Kidney (tissue), 14 donors: ENCODE results near the gene MRTFB. TPM values are rescaled to one million over a fixed set of nuclear protein-coding genes. Genes with fewer than 3 reads are reported as not detected.
"Not testable (repeated sequence)": the region's sequence is repeated elsewhere in the genome, so short reads cannot be mapped to it uniquely, and the experiment has no call there.

Experiments used
- DNase-seq, 5 donors: peaks; one replicate each; pipeline ENCODE4 v3.0.0-alpha.2; 2013 to 2020
- FAIRE-seq: peaks from 2 replicates; lab custom pipeline; 2012; peaks lifted over from hg19 to GRCh38; lab: Jason Lieb, UNC
- H3K27ac ChIP-seq, 2 donors: one replicate each; pipeline ENCODE4 v1.7.0; 2013; ENCODE audit warnings: low read depth in 2 of 2, low read length in 2 of 2, inconsistent platforms in 1 of 2
- H3K27me3 ChIP-seq: one replicate; pipeline ENCODE4 v1.7.1; 2013; ENCODE audit warnings: low read length, inconsistent platforms; ENCODE audit not compliant: control insufficient read depth, insufficient read depth
- H3K36me3 ChIP-seq, 3 donors: one replicate each; pipeline versions ENCODE4 v1.7.0 to v1.7.1; 2013; ENCODE audit warnings: low read length in 3 of 3, control low read depth in 1 of 3, inconsistent platforms in 1 of 3; ENCODE audit not compliant: insufficient read depth in 3 of 3, control insufficient read depth in 2 of 3
- H3K4me1 ChIP-seq, 3 donors: one replicate each; pipeline versions ENCODE4 v1.7.0 to v1.7.1; 2013; ENCODE audit warnings: low read length in 3 of 3, inconsistent platforms in 1 of 3, low read depth in 1 of 3; ENCODE audit not compliant: control insufficient read depth in 2 of 3, insufficient read depth in 2 of 3
- H3K4me3 ChIP-seq, 3 donors: one replicate each; pipeline versions ENCODE4 v1.7.0 to v1.8.1; 2013; ENCODE audit warnings: low read length in 3 of 3, control low read depth in 1 of 3, inconsistent platforms in 1 of 3
- H3K9ac ChIP-seq, 3 donors: one replicate each; pipeline versions ENCODE4 v1.7.0 to v1.7.1; 2013; ENCODE audit warnings: low read length in 3 of 3, control low read depth in 1 of 3, inconsistent platforms in 1 of 3
- H3K9me3 ChIP-seq, 3 donors: one replicate each; pipeline versions ENCODE4 v1.7.0 to v1.7.1; 2013; ENCODE audit warnings: low read length in 3 of 3, control low read depth in 1 of 3, inconsistent platforms in 1 of 3; ENCODE audit not compliant: control insufficient read depth in 2 of 3, insufficient read depth in 1 of 3
- intact Hi-C: fragments of 100-400 bp; cut with DNase I; formaldehyde crosslinking; loops from one replicate; pipeline ENCODE4 v1.11.1; 2022
- polyA plus RNA-seq: library from polyadenylated mRNA; stranded (reverse); fragments of 350-450 nt; fragmentation: Illumina TruSeq; extraction: RNeasy Lipid Tissue Mini Kit (QIAGEN cat#74804); gene quantifications from one replicate; pipeline ENCODE4 v1.2.3, GENCODE V29; 2014; ENCODE audit warnings: low read depth, low replicate concordance; ENCODE audit not compliant: insufficient read depth
- total RNA-seq: library from RNA; stranded (reverse); fragmentation: NEBNext Ultra II Directional; extraction: Animal tissue kit (Norgen Biotek cat#: 25700); gene quantifications from one replicate; pipeline ENCODE4 v1.2.1, GENCODE V29; 2021
- TF ChIP-seq, protein P1 (sequence below): IDR thresholded peaks from 3 replicates; pipeline ENCODE4 v1.5.1; 2012; ENCODE audit warnings: mild to moderate bottlenecking, moderate library complexity, borderline replicate concordance; ENCODE audit not compliant: insufficient read depth; ENCODE audit errors: extremely low read depth
- donor health status: control.
- donor health status: control.
- donor health status: control.
- donor health status: control.
- donor health status: control.
- donor health status: DM: yes; HTN: yes; CAD: no.
- donor health status: Normal renal cell carcinoma (clear cell type).

The MRTFB gene
- total and polyA plus RNA-seq, 2 donors from 2014 or later, result 5.1 to 51.0 TPM

DNA sequence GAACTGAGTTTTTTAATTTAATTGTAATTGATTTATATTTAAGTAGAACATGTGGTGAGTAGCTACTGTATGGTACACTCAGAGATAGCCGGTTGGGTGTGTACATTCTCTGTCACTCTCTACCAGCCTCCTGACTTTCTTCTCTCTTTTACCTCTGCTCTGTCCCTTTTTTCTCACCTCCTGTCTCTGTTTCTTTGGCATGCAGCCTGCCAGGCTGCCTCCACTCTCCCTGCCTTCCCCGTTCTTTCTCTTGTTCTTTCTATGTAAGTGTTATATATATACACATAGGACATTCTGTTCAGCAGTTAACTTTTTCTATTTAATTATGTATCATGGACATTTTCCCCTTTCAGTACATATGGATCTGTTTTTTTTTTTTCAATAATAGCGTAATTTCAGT, 50.8 kb downstream of the MRTFB start:
- H3K4me1 ChIP-seq, result peaks cover 0 to 17% (median 0%) of the 10 kb centered on the region in 3 donors
- no peak for FAIRE-seq
- no peak overlapping the region for H3K4me3 ChIP-seq
- H3K9me3 ChIP-seq, result no peaks in the 10 kb centered on the region
- H3K9ac ChIP-seq, result no peak overlapping the region
- DNase-seq, result no peak
- H3K36me3 ChIP-seq, result no peaks in the 10 kb centered on the region
- H3K27ac ChIP-seq, result no peak overlapping the region
- intact Hi-C loops, result no loop called here
- no peaks in the 10 kb centered on the region for H3K27me3 ChIP-seq
- TF ChIP-seq, protein P1, sequence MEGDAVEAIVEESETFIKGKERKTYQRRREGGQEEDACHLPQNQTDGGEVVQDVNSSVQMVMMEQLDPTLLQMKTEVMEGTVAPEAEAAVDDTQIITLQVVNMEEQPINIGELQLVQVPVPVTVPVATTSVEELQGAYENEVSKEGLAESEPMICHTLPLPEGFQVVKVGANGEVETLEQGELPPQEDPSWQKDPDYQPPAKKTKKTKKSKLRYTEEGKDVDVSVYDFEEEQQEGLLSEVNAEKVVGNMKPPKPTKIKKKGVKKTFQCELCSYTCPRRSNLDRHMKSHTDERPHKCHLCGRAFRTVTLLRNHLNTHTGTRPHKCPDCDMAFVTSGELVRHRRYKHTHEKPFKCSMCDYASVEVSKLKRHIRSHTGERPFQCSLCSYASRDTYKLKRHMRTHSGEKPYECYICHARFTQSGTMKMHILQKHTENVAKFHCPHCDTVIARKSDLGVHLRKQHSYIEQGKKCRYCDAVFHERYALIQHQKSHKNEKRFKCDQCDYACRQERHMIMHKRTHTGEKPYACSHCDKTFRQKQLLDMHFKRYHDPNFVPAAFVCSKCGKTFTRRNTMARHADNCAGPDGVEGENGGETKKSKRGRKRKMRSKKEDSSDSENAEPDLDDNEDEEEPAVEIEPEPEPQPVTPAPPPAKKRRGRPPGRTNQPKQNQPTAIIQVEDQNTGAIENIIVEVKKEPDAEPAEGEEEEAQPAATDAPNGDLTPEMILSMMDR, result no peak

DNA sequence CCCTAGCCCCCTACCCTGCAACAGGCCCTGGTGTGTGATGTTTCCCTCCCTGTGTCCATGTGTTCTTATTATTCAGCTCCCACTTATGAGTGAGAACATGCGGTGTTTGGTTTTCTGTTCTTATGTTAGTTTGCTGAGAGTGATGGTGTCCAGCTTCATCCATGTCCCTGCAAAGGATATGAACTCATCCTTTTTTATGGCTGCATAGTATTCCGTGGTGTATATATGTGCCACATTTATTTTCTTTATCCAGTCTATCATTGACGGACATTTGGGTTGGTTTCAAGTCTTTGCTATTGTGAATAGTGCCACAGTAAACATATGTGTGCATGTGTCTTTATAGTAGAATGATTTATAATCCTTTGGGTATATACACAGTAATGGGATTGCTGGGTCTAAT, 51.3 kb downstream of the MRTFB start:
- peaks cover 0 to 17% (median 0%) of the 10 kb centered on the region in 3 donors for H3K4me1 ChIP-seq
- H3K9ac ChIP-seq, DNase-seq, H3K27me3 ChIP-seq, H3K27ac ChIP-seq, H3K4me3 ChIP-seq, H3K9me3 ChIP-seq, FAIRE-seq, H3K36me3 ChIP-seq, intact Hi-C loops: not testable (repeated sequence)

DNA sequence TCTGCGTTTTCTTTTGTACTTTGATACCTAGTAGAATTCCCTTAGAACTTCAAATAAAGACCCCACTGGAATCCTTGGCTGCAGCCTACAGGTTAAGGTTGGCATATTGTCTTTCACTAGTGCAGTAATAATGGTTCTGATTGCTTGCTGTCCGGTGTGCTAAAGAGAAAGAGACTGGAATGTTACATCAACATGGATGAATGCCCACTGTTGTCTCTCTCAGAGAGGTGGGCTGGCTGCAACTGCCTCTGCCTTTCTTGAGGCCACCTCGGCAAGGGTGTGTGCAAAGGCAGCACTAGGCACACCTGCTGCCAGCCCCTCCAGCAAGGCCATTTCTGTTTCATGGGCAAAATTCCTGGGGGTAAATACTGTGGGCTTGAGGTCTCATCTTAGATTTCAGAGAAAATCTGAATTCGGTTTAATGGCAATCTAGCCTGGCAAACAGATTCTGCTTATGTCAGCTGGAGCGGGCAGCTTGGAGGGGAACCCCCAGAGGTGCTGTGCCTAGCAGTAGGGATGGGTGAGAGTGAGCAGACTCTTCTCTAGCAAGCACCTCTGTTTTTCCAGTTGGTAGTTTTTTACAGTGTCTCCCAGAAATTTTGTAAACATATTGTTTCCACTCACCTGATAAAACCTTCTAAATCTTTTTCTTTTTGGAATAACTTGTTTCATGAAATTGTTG, 54.0 kb downstream of the MRTFB start:
- peak in 3 of 5 donors; percentile 48 to 75 (median 71) for DNase-seq
- FAIRE-seq, result no peak
- no peaks in the 10 kb centered on the region for H3K27me3 ChIP-seq

DNA sequence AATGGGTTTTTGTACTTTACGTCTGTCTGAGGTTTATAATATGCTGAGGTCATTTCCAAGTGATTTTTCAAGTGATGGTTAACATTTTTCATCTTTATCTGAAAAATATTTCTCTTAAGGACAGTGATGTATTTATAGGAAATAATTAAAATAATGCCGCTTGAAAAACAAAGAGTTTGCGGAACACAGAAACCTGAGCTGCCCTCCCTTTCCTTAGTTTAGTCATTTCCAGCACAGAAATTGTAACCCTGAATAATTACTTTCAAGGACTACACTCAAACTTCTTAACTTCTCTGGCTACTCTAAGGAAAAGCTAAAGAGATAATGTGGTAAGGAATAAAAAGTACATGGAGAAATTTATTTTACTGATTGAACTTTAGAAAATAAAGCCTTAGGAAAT, 54.6 kb downstream of the MRTFB start:
- Histone ChIP-seq H3K4me3 (no peak overlapping the region), H3K27ac (no peak overlapping the region), H3K9ac (no peak overlapping the region), H3K4me1 (peaks cover 0 to 17% (median 0%) of the 10 kb centered on the region in 3 donors), H3K36me3 (no peaks in the 10 kb centered on the region), H3K9me3 (no peaks in the 10 kb centered on the region), H3K27me3 (no peaks in the 10 kb centered on the region)
- TF ChIP-seq, protein P1, result no peak
- DNase-seq (peak in 2 of 5 donors; percentile 49 to 68), FAIRE-seq (no peak)
- intact Hi-C loops, result no loop called here

More for the DNA sequence above, 54.0 kb downstream of the MRTFB start:
- intact Hi-C loops, result no loop called here
- Histone ChIP-seq H3K4me1 (peaks cover 0 to 17% (median 0%) of the 10 kb centered on the region in 3 donors), H3K4me3 (no peak overlapping the region), H3K27ac (no peak overlapping the region), H3K9ac (no peak overlapping the region), H3K9me3 (no peaks in the 10 kb centered on the region), H3K36me3 (no peaks in the 10 kb centered on the region)
- TF ChIP-seq, protein P1, result no peak
